Stimulated activated CD4-positive, alpha-beta T cell treated with anti-CD3 and anti-CD28 coated beads, Interleukin-2, amount 100 ng/mL, for 24 hours (primary cell): Measurements from ENCODE around the gene FOXS1.
"Not testable (repeated sequence)": the region's sequence is repeated elsewhere in the genome, so short reads cannot be mapped to it uniquely, and the experiment has no call there.

Experiments
- DNase-seq, 2 donors: peaks; one replicate each; pipeline ENCODE4 v3.0.0-alpha.2; 2020

FOXS1 gene

GRCh38 chr20:31838646-31839292 lies 6.6 kb downstream of the FOXS1 start:
- DNase-seq, result no peak

DNA sequence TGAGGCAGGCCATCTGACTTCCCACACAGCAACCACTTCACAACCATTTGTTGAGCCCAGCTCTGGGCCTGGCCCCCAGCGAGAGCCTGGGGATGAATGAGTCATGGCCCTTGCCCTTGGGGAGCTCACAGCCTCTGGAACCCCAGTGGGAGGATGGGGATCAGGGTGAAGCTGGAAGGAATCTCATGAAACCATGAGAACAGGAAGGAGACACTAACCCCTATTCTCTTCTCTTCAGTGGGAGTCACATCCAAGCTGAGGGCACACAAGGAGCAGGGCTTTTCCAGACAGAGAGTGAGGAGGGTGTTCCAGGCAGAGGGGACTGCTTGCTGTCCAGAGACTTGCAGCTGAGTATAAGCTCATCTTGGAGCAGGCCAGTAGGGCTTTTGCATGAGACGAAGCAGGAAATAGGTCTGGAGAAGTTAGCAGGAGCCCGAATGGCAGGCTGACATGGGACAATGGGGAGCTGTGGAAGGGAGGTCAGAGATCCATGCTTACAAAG lies 7.5 kb downstream of the FOXS1 start:
- no peak for DNase-seq

DNA sequence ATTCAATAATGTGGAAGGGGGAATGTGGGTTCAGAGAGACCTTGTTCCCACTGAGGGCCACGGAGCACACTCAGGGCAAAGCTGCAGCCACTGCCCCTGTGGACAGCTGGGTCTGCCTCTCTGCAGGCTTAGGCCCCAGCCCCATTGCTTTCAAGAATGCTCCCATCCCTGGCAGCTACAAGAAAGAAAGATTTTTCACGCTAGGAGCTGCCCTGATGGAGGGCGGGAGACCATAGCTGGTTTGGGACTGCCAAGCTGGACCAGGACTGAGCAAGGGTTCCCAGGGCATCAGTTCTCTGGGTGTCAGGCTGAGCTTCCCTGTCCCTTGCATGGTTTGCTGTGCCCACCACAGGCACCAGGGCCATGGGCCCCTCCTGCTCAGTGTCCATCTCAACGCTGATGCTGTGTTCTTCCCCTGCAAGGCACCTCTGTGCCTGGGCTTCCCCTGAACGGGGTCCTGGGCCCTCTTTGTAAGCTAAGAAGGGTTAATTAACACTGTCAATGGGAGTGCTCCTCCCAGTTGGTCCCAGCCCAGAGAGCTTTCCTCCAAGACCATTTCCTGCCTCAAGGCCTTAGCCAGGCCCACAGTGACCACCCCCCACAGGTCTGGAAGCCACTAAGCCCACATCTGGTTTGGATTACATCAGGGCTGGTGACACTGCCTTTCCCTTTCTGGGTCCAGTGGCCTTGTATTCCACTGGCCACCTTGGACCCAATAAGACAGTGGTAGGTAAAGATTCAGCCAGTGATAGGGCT lies 8.4 kb downstream of the FOXS1 start:
- DNase-seq, result no peak

DNA sequence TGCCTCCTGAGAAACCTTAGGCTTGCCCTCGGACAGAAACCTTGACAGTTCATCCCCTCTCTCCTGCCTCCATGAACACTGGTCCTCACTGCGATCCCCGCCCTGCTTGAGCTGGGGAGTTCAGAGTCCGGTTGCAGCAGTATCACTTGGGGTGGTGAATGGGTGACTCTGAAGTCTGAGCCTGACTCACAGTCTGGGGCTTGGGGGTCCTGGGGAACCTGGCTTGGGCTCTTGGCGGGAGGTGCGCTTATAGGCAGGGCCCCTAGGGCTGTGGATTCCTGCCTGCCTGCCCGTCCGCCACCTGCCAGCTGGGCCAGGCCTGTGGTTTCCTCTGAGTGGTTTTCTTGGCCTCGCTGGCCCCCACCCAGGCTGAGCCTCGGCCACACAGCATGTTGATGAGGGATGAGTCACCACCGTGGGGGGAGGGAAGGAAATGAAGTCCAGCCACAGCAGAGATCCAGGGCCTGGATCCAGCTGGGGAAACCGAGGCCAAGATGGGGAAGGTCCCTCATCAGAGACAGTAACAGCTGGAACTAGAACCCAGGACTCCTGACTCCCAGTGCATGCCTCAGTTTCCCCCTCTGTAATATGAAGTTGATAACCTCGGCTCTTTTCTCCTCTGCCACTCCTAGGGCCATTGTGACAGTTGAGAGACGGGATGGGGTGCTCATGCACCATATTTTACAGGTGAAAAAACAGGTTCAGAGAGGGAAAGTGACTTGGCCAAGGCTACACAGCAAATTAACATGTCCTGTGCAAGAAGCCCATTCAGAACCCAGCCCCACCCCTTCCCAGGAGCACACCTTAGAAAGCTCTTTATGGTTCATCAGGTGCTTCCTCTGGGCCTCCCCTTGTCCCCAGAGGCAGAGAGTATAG lies 9.2 kb downstream of the FOXS1 start:
- peak in 1 of 2 donors; percentile 20 for DNase-seq

- no peak for DNase-seq
Measured at GRCh38 chr20:31835554-31835953, 9.8 kb downstream of the FOXS1 start.

DNA sequence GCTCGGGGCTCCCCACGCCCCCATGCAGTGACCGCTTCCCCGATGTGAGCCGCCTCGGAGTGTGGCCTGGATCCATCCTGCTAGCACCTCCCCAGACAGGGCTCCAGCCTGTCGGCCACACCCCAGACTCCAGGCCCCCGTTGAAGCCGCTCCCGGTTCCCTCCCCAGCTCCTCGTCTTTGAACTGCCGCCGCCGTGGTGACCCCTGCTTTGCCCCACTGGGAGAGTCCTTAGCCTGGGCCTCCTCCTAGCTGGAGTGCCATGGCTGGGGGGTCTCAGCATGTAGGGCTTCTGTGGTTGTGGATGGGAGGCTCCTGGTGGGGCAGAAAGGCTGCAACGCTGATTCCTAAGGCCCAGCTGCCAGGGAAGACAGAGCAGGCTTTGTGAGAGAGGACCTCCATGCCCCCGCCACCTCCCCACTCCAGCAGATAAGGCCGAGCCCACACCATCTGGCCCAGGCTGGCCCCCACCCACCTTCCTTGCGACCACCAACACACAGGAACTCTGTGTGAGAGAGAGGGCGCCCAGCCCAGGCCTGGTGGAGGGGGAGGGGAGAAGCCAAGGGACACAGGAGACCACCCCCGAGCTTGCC lies 11.4 kb downstream of the FOXS1 start:
- DNase-seq, result no peak

DNA sequence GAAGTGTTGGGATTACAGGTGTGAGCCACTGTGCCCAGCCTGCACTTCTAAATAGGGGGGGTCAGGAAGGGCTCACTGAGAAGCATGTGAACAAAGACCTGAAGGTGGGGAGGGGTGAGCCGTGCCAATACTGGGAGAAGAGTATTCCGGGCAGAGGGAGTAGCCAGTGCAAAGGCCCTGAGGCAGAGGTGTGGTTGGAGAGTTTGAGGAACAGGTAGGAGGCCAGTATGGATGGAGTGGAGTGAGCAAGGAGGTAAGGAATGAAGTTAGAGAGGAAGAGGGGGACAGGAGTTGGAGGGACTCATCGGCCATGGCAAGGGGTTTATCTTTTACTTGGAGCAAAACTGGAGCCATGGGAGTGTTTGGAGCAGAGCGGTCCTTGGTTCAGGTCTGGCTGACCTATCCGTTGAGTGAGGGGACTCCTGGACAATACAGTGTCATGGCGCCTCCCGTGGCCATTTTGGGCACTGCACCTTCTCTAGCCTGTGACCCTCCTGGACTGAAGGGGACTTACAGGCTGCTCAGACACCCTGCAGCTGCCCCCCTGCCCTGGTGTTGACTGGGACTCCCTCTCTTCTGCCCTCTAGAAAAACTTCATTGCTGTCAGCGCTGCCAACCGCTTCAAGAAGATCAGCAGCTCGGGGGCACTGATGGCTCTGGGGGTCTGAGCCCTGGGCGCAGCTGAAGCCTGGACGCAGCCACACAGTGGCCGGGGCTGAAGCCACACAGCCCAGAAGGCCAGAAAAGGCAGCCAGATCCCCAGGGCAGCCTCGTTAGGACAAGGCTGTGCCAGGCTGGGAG lies 12.1 kb downstream of the FOXS1 start:
- DNase-seq, result peak; percentile 74 to 77

DNA sequence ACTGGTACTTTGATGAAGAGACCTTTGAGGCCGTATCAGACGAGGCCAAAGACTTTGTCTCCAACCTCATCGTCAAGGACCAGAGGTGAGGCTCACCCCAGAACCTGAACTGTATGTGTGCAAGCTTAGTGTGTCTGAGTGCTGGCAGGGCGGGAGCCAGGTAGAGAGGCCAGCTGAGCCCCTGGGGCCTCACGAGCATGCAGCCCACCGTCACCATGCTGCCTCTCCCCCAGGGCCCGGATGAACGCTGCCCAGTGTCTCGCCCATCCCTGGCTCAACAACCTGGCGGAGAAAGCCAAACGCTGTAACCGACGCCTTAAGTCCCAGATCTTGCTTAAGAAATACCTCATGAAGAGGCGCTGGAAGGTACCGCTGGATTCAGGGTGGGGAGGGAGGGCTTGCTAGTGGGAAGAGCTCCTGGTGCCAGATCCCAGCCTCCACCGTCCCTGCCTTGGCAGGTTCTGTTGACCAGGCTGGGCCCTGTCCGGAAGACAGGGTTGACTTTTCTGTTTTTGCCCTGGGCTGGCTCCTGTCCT lies 13.6 kb downstream of the FOXS1 start:
- DNase-seq, result no peak

DNA sequence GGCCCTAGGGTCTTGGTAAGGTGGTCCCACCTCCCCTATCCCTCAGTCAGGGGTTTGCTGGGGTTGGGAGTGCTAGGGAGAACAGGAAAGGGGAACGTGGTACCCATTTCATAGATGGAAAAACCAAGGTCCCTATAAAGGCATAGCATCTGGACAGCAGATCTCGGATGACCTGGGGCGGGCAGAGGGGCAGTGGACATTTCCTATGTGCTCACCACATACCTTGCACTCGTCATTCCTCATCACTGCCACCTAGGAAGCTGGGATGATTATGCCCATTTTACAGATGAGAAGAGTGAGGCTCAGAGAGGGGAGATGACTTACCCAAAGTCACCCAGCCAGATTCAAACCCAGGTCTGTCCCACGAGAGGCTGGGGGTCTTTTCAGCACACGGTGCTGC lies 14.2 kb downstream of the FOXS1 start:
- no peak for DNase-seq

DNA sequence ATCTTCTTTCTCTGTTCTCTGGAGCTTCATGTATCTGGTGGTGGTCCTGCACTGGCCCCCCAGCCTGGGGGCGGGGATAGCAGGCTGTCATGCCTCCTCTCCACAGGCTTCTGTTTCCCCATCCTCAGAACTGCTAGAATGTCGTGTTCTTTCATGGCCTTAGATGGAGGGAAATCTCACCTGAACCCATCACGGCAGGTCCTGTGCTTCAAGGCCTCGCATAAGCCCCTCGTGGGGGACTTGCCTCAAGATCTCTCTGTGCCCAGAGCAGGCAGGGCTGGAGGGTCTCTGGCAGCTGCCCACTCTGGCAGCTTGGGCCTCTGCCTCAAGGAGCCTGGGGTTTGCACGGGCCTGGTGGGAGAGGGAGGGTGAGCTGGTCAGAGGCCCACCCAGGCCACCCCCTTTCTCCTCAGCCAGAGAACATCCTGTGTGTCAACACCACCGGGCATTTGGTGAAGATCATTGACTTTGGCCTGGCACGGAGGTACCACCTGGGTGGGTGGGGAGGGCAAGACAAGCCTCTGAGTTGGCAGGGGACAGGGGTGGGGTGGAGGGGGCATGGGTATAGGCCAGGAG lies 14.9 kb downstream of the FOXS1 start:
- DNase-seq, result no peak

DNA sequence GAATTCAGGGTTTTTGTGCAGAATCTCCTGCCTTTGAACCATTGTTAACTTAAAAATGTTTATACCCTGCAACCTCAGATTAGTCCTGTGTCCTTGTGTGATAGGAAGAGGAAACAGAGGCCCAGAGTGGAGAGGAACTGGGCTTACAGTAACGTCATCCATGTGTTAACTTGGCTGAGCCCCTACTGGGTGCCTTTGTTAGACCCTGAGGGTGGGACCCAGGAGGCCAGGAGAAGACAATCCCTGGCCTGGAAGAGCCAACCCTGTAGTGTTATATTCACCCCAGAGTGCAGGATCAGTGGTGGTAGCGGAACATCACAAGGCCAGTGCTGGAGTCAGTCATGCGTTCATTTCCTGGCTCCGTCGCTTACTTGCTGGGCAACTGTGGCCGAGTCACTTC lies 15.7 kb downstream of the FOXS1 start:
- no peak for DNase-seq

- DNase-seq, result not testable (repeated sequence)
Measured at GRCh38 chr20:31828016-31828415, 17.4 kb downstream of the FOXS1 start.

GRCh38 chr20:31827059-31827458 lies 18.3 kb downstream of the FOXS1 start:
- no peak for DNase-seq

DNA sequence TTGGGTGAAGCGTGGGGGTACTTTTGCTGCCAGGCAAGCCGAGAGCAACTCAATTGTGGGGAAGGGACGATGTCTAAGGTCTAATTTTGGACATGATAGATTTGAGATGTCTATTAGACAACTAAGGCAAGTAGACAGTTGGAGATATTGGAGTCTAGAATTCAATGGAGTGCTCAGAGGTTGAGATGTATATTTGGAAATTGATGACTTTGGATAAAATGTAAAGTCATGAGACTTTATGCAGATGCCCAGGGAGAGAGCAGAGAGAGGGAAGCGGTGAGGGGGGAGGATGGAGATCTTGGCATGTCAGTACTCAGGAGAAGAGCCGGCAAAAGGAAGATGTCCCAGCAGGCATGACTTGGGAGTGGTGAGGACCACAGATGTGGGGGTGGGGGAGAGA lies 19.3 kb downstream of the FOXS1 start:
- no peak for DNase-seq

DNA sequence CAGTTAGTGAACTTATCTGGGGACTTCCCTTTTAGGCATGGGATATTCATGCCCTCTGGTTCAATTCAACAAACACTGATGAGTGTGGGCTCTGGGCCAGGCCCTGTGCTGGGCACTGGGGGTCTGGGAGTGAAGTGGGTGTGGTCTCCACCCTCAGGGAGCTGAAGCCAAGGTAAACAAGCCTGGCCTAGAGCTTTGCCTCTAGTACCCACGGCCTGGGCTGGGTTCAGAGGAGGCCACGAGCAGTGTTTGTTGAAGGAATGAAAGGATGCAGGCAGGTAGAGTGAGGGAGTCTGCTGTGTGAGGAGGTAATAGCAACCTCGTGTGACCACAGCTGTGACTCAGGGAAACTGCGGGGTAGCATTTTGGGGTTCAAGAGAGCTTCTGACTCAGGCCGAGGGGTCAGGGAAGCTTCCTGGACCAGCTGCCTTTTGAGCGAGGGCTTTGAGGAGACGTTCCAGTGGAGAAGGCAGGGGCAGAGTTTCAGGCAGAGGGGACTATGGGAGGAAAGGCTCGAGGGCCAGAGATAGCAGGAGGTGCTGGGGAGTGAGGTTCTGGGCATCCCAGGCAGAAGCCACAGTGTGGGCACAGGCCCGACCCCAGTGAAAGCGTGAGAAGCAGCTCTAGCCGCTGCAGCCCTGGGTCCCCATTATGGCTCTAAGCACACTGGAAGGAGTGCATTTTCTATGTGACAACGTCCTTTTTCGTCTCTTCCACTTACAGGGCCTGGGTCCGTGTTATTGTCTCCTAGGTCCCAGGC lies 20.7 kb downstream of the FOXS1 start:
- no peak for DNase-seq

DNA sequence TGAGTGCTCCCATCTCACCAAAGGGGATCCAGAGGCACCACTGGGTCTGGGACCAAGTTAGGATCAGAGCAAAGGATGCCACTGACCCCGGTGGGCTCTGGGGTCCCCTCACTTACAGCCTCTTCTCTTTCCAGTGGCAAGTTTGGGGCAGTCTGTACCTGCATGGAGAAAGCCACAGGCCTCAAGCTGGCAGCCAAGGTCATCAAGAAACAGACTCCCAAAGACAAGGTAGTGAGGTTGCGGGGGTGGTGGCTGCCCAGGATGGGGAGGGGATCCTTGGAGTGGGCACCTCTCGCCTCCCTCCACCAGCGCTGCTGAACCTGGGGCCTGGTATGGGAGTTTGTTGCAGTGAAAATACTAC lies 21.3 kb downstream of the FOXS1 start:
- DNase-seq, result no peak

GRCh38 chr20:31823360-31824124 lies 21.9 kb downstream of the FOXS1 start:
- no peak for DNase-seq

DNA sequence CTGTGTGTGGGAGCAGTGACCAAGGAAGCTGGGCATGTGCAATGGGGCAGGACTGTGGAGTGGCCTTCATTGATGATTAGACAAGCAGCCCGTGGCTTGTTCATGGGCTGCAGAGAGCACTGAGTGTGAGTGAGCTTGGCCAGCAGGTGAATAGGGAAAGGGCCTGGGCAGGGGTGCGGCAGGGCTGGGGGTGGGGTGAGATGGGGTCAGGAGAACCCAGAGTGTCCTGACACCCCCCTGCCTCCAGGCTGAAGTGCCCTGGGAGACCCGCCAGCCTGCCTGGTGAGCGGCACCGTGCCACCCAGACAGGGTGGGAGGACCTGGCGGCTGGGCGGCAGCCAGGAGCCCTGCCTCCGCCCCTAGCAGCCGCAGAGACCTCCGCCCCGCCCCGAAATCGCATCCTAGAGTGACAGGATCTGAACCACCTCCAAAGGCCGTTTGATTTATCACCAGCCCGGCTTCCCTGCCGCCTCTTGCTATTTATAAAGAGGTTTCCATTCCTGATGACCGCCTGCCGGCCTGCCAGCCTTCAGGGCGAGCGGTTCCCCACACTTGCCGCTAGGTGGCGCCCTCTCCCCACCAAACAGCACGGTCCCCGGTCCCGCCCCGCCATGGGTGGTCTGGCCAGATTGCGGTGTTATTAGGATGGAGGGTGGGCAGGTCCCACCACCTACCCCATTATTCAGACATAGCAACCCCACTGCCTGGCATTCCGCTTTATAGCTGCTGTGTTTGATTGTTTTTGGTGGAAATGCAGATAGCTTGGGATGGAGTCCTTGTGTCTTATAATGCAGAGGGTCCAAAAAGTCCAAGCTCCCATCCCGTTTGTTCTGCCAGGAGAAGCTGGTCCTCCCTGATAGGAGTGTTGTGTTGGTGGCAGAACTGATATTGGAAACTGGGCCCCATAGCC lies 22.7 kb downstream of the FOXS1 start:
- DNase-seq, result peak; percentile 81

DNA sequence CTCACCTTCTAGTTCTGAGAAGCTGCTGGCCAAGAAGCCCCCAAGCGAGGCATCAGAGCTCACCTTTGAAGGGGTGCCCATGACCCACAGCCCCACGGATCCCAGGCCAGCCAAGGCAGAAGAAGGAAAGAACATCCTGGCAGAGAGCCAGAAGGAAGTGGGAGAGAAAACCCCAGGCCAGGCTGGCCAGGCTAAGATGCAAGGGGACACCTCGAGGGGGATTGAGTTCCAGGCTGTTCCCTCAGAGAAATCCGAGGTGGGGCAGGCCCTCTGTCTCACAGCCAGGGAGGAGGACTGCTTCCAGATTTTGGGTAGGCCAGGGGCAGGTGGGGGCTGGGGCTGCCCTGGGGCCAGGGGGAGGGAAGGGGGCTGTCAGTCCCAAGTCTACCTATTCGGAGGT lies 24.0 kb downstream of the FOXS1 start:
- DNase-seq, result no peak
